HT-29 (cell line): Measurements from ENCODE around the gene ANKRD11. TPM values are rescaled to one million over a fixed set of nuclear protein-coding genes. Genes with fewer than 3 reads are reported as not detected.
A peak's percentile ranks its signal among the peaks of the same experiment; 100 is the strongest.
"Not testable (repeated sequence)": the region's sequence is repeated elsewhere in the genome, so short reads cannot be mapped to it uniquely, and the experiment has no call there.

Experiments used
- DNase-seq: peaks from one replicate; pipeline ENCODE4 v3.0.0-alpha.2; 2015; ENCODE audit warnings: low spot score
- total RNA-seq: library from RNA; depleted of rRNA; stranded (reverse); fragments of >200 nt; shearing (Covaris generic); gene quantifications from 2 replicates; pipeline ENCODE4 v1.2.3, GENCODE V29; 2014

The ANKRD11 gene
- total RNA-seq, 1 experiment from 2014 or later = 122 TPM

DNA sequence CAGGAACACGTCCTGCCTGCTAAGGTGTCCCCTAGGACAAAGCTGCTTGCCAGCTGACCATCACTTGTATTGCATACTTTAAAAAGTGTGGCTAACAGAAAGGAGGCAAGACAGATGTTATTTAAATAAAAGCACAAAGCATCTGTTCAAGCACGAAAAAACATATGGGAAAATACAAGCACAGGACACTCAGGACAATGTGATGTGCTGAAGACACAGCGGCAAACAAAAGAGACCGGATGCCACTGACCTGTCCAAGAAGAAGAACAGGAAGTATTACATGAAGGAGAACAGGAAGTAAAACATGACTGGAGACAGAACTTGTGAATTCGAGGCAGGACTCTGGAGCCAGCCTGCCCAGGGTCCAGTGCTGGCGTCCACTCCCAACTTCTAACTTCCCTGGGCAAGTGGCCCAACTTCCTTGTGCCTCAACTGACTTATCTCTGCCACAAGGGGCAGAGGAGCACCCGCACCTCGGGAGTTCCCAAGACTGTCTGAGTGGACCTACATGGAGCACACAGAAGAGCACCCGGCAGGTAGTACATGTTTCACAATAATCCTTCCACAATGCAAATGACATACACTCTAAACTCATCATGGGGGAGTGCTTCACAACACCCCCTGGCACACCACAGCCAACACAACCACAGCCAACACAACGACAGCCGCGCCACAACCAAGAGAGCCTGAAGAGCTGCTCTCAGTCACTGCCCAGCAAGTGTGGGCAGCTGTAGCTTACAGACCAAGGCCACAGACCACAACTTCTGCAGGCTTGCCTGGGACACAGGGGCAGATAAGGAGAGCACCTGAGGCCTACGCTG is 36.6 kb downstream of the ANKRD11 start:
- DNase-seq = peak; percentile 28

DNA sequence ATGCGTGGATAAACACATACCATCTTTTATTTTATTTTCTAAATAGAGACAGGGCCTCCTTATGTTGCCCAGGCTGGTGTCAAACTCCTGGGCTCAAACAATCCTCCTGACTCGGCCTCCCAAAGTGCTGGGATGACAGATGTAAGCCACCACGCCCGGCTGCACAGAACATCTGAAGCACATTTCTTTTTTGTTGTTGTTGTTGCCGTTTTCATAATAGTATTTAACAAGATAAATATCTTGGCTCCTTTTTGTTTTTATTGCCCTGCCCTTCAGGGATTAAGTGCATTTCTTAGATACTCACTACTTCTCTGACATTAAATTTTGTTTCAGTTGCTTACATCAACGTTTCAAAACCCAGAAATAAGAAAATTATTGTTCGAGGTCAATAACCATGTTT is 37.4 kb downstream of the ANKRD11 start:
- no peak for DNase-seq

DNA sequence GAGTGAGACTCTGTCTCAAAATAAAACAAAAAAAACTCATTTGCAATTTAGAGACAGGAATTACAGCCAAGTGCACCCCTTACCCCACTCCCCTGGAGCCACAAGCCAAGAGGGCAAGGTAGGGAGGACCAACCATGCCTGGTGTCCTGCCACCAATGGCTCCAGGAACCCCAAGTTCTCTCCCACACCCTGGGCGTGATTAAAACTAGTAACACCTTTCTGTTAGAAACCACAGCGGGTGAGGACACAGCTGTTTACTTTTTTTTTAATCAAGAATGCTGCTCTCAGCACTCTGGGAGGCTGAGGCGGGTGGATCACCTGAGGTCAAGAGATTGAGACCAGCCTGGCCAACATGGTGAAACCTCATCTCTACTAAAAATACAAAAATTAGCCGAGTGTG is 38.1 kb downstream of the ANKRD11 start:
- DNase-seq = no peak

DNA sequence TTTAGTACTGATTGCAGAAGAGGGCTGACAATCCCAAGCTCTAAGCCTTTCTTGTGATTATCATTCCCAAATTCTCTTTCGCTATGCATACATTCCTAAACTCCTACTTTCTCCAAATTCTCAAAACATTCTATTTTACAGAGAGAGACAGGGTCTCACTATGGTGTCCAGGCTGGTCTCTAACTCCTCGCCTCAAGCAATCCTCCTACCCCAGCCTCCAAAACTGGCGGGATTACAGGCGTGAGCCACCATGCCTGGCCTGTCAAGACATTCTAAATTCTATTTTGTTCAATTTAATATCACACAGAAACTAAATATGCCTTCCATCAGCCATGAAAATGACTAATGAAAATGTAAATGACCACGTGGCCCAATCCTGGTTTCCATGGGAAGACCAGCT is 39.8 kb downstream of the ANKRD11 start:
- no peak for DNase-seq

DNA sequence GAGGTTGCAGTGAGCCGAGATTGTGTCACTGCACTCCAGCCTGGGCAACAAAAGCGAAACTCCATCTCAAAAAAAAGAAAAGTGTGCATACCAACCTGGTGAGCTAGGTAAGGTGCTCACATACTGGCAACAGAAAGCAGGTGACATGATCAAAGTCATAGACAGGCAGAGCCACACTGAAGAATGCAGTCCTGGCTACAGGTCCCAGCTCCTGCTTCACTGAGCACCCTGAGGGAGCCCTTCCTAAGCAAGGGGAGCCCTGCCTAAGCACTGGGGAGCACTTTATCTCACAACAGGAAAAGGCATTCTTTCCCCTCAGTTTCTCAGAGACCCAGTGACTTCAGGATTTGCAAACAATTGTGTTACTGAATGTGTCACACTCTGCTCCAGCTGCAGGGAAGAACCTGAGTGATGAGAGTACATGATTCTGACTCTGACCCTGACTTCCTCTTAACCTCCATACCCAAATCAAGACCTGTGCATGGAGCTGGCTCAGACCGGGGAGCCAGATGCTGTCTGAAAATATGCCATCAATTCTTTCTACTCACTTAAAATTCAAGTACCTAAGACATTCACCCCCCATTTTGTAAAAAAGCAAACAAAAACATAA is 40.5 kb downstream of the ANKRD11 start:
- no peak for DNase-seq

DNA sequence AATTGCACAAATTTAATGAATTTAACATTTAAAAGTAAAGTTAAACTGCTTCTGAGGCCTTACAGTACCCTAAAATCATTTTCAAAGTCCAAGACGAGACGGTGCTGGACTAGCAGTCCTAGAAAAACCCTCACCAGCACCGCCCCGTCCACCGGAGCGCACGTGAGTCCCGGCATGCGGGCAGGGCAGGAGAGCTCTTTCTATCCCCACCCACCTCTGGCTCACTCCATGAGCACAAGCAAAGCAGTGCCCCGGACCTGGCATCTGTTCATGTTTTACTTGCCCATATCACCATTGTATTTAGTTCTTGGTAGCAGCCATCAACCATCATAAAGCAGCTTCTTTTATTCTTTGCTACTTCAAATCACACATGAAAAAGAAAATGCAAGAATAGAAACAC is 41.7 kb downstream of the ANKRD11 start:
- peak; percentile 23 for DNase-seq

DNA sequence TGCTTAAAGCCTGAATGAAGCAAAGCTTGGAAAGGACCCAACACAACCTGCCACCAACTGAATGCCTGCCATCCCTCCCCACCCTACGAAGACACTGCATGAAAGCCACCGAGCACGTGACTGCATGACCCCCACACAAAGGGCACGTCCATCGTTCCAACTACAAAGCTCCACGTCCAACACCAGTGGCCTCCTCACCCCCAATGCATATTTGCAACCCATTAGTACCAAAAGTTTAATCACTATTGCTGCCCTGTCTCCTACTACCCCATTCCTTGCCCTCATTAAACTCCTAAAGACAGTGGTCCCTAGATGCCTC is 43.4 kb downstream of the ANKRD11 start:
- DNase-seq = no peak

DNA sequence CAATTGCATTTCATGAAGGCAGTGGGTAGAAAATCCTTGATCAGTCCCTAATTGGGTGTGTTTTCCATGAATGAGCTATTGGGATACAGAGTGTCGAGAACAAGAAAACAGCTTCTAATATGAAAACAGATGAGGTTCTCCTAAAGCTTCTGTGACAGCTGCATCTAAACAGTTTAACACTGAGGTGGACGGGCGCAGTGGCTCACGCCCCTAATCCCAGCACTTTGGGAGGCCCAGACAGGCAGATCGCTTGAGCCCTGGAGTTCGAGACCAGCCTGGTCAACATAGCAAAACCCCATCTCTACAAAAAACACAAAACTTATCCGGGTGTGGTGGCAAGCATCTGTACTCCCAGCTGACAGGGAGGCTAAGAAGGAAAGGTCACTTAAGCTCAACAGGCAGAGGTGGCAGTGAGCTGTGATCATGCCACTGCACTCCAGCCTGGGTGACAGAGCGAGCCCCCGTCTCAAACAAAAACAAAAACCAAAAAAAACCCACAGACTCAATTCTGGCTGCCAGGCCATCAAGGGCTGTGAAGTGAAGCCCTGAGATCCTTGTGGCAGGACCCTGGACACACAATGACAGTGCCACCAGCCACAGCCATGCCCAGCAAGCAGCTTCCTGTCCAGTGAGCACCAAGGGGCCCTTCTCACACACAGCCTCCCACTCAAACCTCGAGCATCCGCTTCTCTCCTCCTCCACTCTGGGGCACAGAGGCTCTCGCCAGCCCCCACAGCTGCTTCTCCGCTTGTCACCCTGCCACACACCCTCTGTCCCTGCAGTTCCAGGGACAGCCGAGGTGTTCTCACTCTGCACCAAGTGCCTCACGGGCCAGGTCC is 44.0 kb downstream of the ANKRD11 start:
- DNase-seq = no peak

DNA sequence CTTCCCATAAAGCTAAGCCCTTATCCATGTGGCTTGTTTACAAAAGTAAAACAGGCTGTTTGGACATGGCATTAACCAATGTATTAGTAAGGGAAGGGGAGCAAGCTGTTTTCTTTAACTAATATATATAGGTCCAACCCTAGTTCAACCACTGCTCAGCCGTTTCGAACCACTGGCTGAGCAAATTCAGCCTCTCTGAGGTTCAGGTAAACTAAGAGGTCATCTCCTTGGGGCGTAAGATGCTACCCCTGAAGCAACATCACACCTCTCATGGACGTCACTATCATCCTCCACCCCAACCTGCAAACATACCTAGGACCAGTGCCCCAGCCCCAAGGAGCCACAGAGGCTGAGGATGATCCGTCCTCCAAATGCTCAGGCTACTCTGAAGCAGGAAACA is 45.2 kb downstream of the ANKRD11 start:
- no peak for DNase-seq

DNA sequence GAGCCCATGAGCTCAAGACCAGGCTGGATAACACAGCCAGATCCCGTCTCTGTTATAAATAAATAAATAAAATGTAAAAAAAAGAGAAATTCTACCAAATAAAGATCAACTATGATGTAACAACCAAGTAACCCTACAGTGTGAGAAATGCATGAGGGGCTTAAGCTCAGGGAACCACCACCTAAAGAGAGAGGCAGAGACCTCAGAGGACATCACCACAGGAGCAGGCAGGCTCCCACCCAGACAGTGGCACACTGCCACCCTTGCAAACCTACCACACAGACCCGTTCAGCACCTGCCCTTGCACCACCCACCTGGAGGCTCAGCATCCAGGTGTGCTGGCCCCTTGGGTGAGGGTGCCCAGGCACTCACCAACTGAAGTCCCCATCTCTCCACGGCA is 45.6 kb downstream of the ANKRD11 start:
- no peak for DNase-seq

DNA sequence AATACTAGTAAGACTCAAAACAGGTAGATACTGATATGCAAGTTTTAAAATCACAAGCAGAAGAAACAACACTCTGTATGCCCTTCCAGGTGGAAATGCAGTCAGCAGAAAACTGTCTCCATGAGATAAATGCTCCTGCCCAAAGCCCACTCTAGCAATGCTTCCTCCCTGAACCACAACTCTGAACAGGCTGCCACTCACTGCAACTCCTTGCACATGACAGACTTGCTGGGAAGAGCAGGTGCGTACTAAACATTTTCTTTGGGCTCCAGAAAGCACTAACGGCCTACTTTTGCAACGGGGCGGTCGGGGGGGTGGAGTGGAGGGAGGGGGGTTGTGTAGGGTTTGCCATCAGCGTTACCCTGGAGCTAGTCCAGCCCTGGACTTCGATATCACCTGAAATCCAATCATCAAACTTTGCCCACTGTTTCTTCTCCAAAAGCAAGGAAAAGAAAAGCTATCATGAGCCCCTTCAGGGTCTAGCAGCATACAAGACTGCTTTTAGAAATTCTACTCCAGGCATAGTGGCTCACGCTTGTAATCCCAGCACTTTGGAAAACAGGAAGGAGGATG is 46.1 kb downstream of the ANKRD11 start:
- DNase-seq = no peak

DNA sequence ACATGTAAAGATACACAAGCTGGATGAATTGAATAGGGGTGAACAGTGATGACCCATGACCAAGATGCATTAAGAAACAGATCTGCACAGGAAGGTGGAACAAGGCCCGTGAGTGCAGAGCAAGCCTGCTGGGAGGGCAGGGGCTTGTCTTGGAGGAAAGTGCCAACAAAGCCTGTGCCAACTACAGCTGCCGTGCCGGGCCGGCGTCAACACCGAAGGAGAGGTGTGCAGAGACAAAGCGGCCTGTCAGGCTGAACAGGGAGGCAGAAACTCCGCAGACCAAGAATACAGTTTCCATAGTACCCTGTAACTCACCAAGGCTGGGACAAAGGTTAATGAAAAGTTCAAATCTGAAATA is 46.7 kb downstream of the ANKRD11 start:
- no peak for DNase-seq

DNA sequence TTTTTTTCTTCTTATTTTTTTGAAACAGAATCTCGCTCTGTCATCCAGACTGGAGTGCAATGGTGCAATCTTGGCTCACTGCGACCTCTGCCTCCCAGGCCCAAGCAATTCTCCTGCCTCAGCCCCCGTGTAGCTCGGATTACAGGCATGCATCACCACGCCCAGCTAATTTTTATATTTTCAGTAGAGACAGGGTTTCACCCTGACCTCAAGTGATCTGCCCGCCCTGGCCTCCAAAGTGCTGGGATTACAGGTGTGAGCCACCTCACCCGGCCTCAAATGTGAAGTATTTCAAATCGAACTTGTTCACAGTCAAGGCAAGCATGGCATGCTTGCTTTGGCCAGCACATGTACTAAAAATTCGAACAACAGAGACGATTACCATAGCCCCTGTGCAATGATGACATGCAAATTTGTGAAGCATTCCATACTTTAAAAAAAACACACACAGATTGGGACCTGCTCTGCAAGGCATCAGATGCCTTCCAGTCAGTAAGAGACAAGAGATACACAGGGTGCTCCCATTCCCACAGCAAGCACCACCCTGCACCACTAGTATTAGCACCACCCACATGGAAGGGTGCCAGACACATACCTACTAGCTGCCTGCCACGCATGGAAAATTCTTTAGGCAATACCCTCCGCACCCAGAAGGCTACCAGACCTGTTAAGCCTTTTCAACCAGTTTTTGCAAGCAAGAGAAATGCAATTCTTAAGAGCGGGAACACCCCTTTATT is 47.2 kb downstream of the ANKRD11 start:
- peak; percentile 97 for DNase-seq

DNA sequence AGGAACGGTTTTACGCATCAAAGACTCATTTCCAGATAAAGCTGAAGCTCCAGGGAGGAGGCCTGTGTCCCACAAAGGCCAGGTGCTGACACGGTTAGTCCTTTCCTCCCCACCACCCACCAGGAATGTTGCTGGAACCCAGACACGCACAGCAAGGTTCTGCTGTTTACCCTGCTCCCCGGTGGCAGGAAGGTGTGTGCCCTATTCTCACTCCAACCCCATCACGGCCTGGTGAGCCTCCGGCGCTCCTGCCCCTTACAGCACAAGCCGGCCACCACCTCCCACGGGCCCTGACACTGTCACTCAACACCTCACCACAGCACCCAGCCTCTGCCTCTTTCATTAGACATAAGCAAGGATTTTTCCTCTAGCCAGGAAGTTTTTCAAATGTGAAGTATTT is 47.8 kb downstream of the ANKRD11 start:
- DNase-seq = no peak

DNA sequence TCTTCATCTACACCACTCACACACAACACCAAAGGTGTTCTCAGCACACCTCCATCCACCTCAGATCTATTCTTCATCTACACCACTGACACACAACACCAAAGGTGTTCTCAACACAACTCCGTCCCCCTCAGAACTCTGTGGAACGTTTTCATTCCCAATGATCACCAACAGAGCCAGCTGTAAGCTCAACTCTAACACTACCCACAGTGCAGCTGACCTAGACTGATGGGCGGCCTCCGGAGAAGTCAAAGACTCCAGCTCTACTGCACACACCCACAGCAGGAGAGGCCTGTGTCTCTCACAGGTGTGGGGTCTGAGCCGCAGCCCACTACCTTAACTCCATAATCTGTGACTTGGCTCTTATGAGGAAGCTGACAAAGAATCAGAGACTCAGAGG is 50.7 kb downstream of the ANKRD11 start:
- DNase-seq = no peak

DNA sequence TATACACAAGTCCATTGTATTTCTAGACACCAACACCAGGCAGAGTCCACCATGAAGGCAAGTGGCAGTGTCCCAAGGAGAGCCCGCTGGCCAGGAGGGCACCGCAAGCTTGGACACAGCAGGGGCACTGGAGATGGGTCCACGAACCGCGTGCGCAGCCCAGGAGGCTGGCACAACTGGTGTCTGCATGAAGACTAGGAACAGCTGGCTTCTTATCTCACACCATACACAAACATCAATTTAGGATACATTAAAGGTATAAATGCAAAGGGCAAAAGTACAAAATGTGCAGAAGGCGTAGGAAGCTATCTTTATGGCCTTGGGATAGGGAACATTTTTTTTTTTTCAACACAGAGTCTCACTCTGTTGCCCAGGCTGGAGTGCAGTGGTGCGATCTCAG is 52.4 kb downstream of the ANKRD11 start:
- DNase-seq = no peak

DNA sequence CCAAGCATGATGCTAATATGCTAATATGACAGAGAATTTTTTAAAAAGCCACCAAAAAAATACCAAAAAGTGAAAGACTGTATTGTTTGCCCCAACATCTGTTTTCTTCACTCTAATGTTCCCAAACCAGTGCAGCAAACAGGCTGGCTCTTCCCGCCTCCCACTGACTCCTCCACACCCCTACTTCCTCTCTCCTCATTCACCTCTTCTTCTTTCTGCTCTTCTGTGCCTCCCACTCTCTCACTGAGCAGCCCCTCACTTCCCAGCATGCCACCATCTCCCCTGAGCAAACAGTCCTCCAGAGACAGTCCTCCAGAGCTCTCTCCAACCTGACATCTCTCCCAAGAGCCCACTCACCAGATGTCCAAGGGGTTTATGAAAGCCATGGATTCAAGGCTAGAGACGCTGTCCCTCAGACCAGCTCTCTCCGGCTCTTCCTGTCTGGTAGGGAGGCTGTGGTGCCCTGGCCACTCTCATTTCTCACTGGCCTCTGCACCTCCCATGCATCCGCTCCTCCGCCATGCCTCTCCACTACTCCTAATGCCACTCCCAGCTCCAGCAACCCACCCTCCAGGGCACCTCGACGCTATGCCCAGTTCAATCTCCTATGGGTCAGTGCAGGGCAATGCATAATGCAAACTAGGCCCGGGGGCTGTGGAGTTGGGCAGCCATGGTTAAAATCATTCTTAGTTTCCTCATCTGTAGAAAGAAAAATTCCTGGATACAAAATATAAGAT is 52.9 kb downstream of the ANKRD11 start:
- no peak for DNase-seq

DNA sequence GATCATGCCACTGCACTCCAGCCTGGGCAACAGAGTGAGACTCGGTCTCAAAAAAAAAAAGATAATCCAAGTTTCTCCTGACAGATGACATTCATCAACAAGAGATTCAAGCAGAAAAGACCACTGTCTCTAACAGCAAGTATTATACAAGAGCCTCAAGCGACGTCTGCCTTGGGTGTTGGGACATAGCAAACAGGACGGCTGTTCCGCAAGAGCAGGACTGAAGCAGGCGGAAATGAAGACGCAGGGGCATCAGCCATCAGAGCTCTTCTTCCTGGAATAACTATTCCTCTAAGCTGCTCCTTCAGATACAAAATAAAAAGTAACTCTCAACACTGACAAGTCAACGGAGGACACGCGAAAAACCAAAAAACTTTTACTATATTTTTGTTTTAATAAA is 54.0 kb downstream of the ANKRD11 start:
- no peak for DNase-seq

DNA sequence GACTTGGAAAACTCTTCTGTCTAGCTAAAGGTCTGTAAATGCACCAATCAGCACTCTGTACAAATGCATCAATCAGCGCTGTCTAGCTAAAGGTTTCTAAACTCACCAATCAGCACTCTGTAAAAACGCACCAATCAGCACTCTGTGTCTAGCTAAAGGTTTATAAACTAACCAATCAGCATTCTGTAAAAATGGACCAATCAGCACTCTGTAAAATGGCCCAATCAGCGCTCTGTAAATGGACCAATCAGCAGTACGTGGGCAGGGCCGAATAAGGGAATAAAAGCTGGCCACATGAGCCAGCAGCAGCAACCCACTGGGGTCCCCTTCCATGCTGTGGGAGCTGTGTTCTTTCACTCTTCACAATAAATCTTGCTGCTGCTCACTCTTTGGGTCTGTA is 55.3 kb downstream of the ANKRD11 start:
- peak; percentile 16 for DNase-seq

DNA sequence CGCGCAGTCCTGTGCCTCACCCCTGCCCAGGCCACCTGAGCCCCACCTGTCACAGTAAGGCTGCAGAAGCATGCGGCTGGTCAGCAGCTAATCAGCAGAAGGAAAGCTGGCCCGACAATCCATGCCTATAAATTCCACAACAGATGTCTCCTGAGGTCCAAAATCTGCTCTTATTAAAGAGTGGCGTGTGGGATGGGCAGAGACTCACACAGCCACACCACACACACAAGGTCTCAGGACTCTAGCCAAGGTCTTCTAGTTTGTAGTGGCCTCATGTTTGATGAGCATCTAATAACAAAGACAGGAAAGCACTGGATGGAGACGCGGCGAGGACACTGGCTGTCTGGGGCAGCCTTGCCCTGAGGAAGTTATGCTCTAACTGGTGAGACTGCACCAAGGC is 55.9 kb downstream of the ANKRD11 start:
- DNase-seq = no peak

DNA sequence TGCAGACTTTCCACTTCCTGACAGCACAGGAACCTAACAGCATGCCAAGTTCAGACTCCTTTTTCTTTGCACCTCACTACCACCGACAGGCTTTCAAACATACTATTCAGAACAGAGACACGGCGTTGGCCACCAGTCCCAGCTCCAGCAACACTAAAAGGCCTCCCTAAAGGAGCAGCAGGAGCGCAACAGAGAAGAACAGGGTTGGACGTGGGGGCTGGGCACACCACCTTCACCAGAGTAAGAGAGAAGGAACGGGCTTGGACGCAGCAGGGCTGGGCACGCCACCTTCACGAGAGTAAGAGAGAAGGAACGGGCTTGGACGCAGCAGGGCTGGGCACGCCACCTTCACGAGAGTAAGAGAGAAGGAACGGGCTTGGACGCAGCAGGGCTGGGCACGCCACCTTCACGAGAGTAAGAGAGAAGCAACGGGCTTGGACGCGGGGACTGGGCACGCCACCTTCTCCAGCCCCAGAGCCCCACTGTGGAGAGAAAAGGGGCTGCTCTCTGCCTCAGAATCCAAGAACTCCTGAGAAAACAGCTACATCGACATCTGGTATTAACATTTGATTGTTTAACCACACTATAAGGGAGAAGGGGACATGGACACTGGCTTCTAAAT is 56.9 kb downstream of the ANKRD11 start:
- DNase-seq = not testable (repeated sequence)
